Mucosa of stomach (tissue), 1 donor: ENCODE data around the gene LPP.

Experiments
- H3K27me3 ChIP-seq: one replicate; pipeline ENCODE4 v1.7.0; 2013; ENCODE audit warnings: mild to moderate bottlenecking, low read length; ENCODE audit not compliant: control insufficient read depth, insufficient read depth
- H3K36me3 ChIP-seq: one replicate; pipeline ENCODE4 v1.7.0; 2013; ENCODE audit warnings: low read length; ENCODE audit not compliant: control insufficient read depth, insufficient read depth
- H3K4me1 ChIP-seq: one replicate; pipeline ENCODE4 v1.7.0; 2013; ENCODE audit warnings: mild to moderate bottlenecking, low read length; ENCODE audit not compliant: control insufficient read depth, insufficient read depth
- H3K4me3 ChIP-seq: one replicate; pipeline ENCODE4 v1.7.0; 2013; ENCODE audit warnings: low read length
- H3K9ac ChIP-seq: one replicate; pipeline ENCODE4 v1.7.0; 2013; ENCODE audit warnings: mild to moderate bottlenecking, low read length, moderate library complexity
- H3K9me3 ChIP-seq: one replicate; pipeline ENCODE4 v1.7.0; 2013; ENCODE audit warnings: mild to moderate bottlenecking, low read length, moderate library complexity; ENCODE audit not compliant: control insufficient read depth
- donor health status: Pancreatic carcinoma.

Gene LPP

GRCh38 chr3:188146219-188146618 lies 7.7 kb upstream of the LPP start:
- no peaks in the 10 kb centered on the region for H3K36me3 ChIP-seq
- no peaks in the 10 kb centered on the region for H3K4me1 ChIP-seq
- H3K9me3 ChIP-seq = no peaks in the 10 kb centered on the region
- H3K27me3 ChIP-seq = no peaks in the 10 kb centered on the region
- no peak overlapping the region for H3K4me3 ChIP-seq
- no peak overlapping the region for H3K9ac ChIP-seq

GRCh38 chr3:188147782-188148181 lies 6.2 kb upstream of the LPP start:
- Histone ChIP-seq H3K4me1 (peaks cover 6% of the 10 kb centered on the region), H3K9me3 (no peaks in the 10 kb centered on the region), H3K4me3 (no peak overlapping the region), H3K36me3 (no peaks in the 10 kb centered on the region), H3K27me3 (no peaks in the 10 kb centered on the region), H3K9ac (no peak overlapping the region)

DNA sequence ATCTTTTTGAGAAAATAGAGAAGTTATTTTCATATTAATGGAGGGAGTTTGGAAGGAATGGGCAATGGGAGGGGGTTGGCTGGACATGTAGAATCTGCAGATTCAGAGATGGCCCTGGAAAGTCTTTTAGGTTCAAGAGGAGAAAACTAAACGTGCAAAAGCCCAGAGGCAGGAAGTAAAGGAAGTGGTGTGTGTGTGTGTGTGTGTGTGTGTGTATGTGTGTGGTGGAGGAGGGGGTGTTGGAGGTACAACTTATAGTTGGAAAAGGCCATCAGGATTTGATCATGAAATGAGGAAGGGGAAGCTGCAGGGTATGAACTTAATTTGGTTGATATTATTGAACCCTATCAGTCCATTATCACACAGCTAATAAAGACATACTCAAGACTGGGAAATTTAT lies 5.6 kb upstream of the LPP start:
- peaks cover 8% of the 10 kb centered on the region for H3K4me1 ChIP-seq
- H3K9ac ChIP-seq = no peak overlapping the region
- H3K36me3 ChIP-seq = no peaks in the 10 kb centered on the region
- no peaks in the 10 kb centered on the region for H3K27me3 ChIP-seq
- no peaks in the 10 kb centered on the region for H3K9me3 ChIP-seq
- H3K4me3 ChIP-seq = no peak overlapping the region

DNA sequence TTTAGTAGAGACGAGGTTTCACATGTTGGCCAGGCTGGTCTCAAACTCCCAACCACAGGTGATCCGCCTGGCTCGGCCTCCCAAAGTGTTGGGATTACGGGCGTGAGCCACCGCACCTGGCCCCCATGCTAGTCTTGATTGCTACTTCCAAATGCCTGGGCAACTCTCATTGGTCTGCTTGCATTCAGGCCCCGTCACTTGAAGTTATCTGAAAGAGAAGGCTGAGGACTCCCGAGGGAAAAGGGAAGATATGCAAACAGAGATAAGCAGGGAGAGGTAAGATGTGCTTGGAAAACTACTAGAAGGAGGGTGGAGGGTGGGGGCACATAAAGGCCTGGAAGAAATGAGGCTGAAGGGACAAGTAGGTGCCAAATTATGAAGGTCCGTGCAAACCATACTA lies 4.4 kb upstream of the LPP start:
- no peaks in the 10 kb centered on the region for H3K27me3 ChIP-seq
- H3K9me3 ChIP-seq = no peaks in the 10 kb centered on the region
- no peak overlapping the region for H3K4me3 ChIP-seq
- no peaks in the 10 kb centered on the region for H3K36me3 ChIP-seq
- H3K9ac ChIP-seq = no peak overlapping the region
- H3K4me1 ChIP-seq = peaks cover 9% of the 10 kb centered on the region

GRCh38 chr3:188150982-188151381 lies 3.0 kb upstream of the LPP start:
- H3K9ac ChIP-seq = no peak overlapping the region
- peaks cover 22% of the 10 kb centered on the region for H3K4me1 ChIP-seq
- H3K4me3 ChIP-seq = no peak overlapping the region
- no peaks in the 10 kb centered on the region for H3K9me3 ChIP-seq
- H3K27me3 ChIP-seq = no peaks in the 10 kb centered on the region
- H3K36me3 ChIP-seq = no peaks in the 10 kb centered on the region

GRCh38 chr3:188151438-188151837 lies 2.5 kb upstream of the LPP start:
- peaks cover 27% of the 10 kb centered on the region for H3K4me1 ChIP-seq
- no peaks in the 10 kb centered on the region for H3K36me3 ChIP-seq
- H3K9ac ChIP-seq = no peak overlapping the region
- no peaks in the 10 kb centered on the region for H3K27me3 ChIP-seq
- H3K4me3 ChIP-seq = no peak overlapping the region
- H3K9me3 ChIP-seq = no peaks in the 10 kb centered on the region

DNA sequence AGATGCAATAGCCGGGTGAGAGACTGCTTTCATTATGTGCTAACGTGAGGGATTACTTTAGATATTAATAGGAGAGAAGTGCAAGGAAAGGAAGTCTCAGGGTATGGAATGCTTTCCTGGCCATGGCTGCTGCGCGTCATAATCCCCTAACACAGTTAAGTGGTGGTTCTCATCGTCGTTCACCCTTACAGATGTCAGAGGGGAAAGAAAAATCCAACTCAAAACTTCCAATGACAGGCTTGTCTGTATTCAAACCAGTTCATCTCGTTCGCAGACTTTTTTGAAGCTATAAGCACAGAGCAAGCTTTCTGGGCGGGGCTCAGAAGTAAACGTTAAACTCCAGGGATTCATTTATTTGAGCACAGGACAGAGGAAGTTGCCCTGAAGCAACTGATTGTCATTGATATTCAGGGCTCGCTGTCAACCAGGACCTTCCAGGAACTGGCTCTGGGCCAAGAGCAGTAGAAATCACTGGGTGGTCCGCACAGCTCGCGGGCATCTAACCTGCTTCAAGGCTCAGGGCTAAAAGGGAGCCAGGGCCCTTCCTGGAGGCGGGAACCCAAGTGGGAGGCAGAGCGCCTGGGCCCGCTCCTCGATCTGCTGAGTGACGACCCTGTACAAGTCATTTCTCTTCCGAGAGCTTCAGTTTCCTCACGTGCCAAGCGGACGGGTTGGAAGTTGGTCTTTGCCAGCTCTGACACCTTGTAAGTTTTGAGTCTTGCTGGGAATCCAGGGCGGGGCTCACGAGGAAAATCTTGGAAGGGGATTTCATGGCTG lies 1.1 kb upstream of the LPP start:
- H3K27me3 ChIP-seq = no peaks in the 10 kb centered on the region
- no peaks in the 10 kb centered on the region for H3K36me3 ChIP-seq
- H3K4me3 ChIP-seq = peak overlapping the region; percentile 88
- peak overlapping the region; percentile 97 for H3K9ac ChIP-seq
- H3K4me1 ChIP-seq = peaks cover 38% of the 10 kb centered on the region
- H3K9me3 ChIP-seq = no peaks in the 10 kb centered on the region

GRCh38 chr3:188153437-188154013 lies 432 bp upstream of the LPP start:
- Histone ChIP-seq H3K27me3 (no peaks in the 10 kb centered on the region), H3K9ac (peak overlapping the region; percentile 97), H3K9me3 (no peaks in the 10 kb centered on the region), H3K36me3 (no peaks in the 10 kb centered on the region), H3K4me1 (peaks cover 45% of the 10 kb centered on the region), H3K4me3 (peak overlapping the region; percentile 88)

GRCh38 chr3:188154809-188155574 lies 1.0 kb downstream of the LPP start:
- H3K36me3 ChIP-seq = no peaks in the 10 kb centered on the region
- H3K9me3 ChIP-seq = no peaks in the 10 kb centered on the region
- peak overlapping the region; percentile 97 for H3K9ac ChIP-seq
- peak overlapping the region; percentile 83 for H3K4me3 ChIP-seq
- peaks cover 57% of the 10 kb centered on the region for H3K4me1 ChIP-seq
- no peaks in the 10 kb centered on the region for H3K27me3 ChIP-seq

DNA sequence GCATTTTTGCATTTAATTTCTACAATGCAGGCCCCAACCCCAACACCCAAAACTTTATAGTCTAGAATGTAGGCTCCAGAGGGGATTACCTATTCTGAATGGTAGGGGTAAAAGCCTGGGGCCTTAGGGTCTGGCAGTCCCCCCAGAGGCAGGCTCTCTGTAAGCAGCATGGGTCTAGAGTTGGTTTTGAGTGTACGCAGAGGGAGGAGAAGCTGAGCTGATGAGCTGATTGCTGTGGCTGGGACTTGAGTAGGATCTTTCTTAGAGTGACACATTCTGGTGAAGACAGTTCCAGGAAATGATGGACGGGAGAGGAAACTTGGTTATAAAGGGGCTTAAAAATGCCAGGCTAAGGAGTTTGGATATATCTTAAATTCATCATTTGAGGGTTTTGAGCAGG lies 2.1 kb downstream of the LPP start:
- Histone ChIP-seq H3K27me3 (no peaks in the 10 kb centered on the region), H3K9me3 (no peaks in the 10 kb centered on the region), H3K9ac (no peak overlapping the region), H3K4me3 (no peak overlapping the region), H3K36me3 (no peaks in the 10 kb centered on the region), H3K4me1 (peaks cover 66% of the 10 kb centered on the region)

DNA sequence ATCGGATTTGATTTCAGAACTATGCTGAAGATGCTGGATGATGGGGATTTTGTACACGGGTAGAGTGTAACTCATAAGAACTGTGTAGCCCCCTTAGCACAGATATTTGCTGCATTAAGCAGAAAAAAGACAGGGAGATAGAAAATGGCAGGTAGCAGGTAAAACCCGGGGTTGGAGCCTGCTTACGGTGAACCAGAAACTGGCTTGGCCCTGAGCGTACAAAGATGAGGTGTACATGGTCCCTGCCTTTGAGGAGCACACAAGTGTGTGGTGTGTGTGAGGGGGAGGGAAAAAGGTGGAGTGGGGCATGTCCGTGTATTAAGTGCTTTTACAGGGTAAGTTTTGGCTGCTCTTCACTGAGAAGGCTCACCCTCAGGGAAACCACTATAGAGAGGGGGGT lies 3.5 kb downstream of the LPP start:
- no peak overlapping the region for H3K9ac ChIP-seq

DNA sequence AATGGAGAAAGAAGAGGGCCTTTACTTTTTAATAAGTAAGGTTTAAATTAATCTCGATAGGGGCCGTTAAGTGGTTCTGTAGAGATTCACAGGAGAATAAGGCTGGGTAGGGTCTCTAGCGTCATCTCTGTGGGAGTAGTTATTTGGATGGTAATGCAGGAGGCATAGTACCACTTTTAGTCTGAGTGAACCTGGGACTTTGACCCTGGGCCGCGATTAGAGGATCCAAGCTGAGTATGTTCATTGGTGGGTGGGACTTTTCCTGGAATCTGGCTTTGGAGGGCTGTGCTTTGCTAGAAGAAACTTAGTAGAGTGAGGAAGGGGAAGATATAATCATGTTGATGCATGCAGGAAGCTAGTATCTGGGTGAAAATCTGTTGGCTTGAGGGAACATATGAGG lies 4.0 kb downstream of the LPP start:
- no peaks in the 10 kb centered on the region for H3K36me3 ChIP-seq
- H3K9me3 ChIP-seq = no peaks in the 10 kb centered on the region
- H3K27me3 ChIP-seq = no peaks in the 10 kb centered on the region
- H3K9ac ChIP-seq = no peak overlapping the region
- no peak overlapping the region for H3K4me3 ChIP-seq
- peaks cover 73% of the 10 kb centered on the region for H3K4me1 ChIP-seq

More for the DNA sequence above, 3.5 kb downstream of the LPP start:
- Histone ChIP-seq H3K4me3 (no peak overlapping the region), H3K4me1 (peaks cover 77% of the 10 kb centered on the region), H3K9me3 (no peaks in the 10 kb centered on the region), H3K36me3 (no peaks in the 10 kb centered on the region), H3K27me3 (no peaks in the 10 kb centered on the region)
